ENCODE measurements around the gene ARID3A. TPM values are rescaled to one million over a fixed set of nuclear protein-coding genes. Genes with fewer than 3 reads are reported as not detected.
A peak's percentile ranks its signal among the peaks of the same experiment; 100 is the strongest.

Gene ARID3A
- total RNA-seq, 1 donor from 2014 or later, result 106 TPM

DNA sequence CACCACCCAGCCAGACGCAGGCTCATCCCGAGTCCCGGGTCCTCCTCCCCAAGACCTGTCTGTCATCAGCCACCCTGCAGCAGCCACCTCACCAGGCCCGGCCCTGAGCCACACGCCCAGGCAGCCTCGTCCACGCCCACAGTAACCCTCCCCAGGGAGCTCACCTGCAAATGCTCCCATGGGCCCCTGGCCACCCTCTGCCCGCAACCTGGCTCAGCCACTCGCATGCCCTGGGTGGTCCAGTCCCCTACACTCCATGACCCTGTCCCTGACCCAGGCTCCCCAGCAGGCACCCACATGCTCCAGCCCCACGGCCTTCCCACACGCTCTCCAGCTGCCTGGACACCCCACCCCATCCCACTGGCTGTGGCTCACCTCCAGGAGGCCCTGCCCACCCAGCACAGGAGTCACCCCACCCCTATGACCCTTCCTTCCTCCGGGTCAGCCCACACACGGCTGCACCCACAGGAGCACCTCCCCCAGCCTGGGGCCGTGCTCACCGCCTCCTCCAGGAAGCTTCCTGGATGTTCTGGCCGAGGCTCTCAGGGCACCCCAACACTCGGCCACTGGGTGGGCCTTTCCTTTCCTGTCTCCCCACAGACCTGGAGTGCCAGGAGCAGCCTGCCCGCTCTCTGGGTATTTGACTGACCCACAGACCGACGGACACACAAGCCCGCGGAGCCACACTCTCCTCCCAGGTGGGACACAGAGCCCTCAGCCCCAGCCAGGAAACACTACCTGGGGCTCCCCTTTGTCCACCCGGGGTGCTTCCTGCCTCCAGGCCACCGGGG, 91.5 kb downstream of the ARID3A start:
- Mint-ChIP-seq H3K9me3 (ENCODE audit: unreplicated experiment) (no peaks in the 10 kb centered on the region), H3K4me1 (ENCODE audit: low read depth, unreplicated experiment) (peaks cover 22% of the 10 kb centered on the region), H3K36me3 (ENCODE audit: low read depth, unreplicated experiment) (no peaks in the 10 kb centered on the region), H3K27ac (ENCODE audit: unreplicated experiment) (peak overlapping the region; percentile 78), H3K4me3 (ENCODE audit: unreplicated experiment) (peak overlapping the region; percentile 75), H3K27me3 (ENCODE audit: low read depth, unreplicated experiment) (no peaks in the 10 kb centered on the region)
- Histone ChIP-seq H4K20me1 (ENCODE audit: insufficient read depth, low read length) (peaks cover 78% of the 10 kb centered on the region), H3K4me3 (ENCODE audit: insufficient read depth, low read depth, low read length) (peak overlapping the region; percentile 15), H3K36me3 (ENCODE audit: insufficient read depth, low read length) (no peaks in the 10 kb centered on the region), H3K4me2 (ENCODE audit: low read length) (peak overlapping the region; percentile 70), H3K9ac (ENCODE audit: low read length) (peak overlapping the region; percentile 51), H3K27ac (ENCODE audit: low read depth, low read length) (peak overlapping the region; percentile 48), H3K9me3 (ENCODE audit: insufficient read depth, low read depth, low read length) (no peaks in the 10 kb centered on the region), H3K79me2 (ENCODE audit: insufficient read depth, low read length) (peaks cover 82% of the 10 kb centered on the region), H2AFZ (ENCODE audit: low read depth, low read length) (no peak overlapping the region), H3K27me3 (ENCODE audit: insufficient read depth, low read length) (no peaks in the 10 kb centered on the region), H3K4me1 (ENCODE audit: insufficient read depth, low read length) (peaks cover 34% of the 10 kb centered on the region)
- no peak for TF ChIP-seq EZH2 (IDR thresholded peaks at IDR 0.05; ENCODE audit: insufficient read depth, low read length)
- TF ChIP-seq, protein P1, sequence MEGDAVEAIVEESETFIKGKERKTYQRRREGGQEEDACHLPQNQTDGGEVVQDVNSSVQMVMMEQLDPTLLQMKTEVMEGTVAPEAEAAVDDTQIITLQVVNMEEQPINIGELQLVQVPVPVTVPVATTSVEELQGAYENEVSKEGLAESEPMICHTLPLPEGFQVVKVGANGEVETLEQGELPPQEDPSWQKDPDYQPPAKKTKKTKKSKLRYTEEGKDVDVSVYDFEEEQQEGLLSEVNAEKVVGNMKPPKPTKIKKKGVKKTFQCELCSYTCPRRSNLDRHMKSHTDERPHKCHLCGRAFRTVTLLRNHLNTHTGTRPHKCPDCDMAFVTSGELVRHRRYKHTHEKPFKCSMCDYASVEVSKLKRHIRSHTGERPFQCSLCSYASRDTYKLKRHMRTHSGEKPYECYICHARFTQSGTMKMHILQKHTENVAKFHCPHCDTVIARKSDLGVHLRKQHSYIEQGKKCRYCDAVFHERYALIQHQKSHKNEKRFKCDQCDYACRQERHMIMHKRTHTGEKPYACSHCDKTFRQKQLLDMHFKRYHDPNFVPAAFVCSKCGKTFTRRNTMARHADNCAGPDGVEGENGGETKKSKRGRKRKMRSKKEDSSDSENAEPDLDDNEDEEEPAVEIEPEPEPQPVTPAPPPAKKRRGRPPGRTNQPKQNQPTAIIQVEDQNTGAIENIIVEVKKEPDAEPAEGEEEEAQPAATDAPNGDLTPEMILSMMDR (IDR thresholded peaks at IDR 0.05; ENCODE audit: insufficient read depth, low read depth, low read length), result no peak
- no peak for DNase-seq (ENCODE audit: low read depth)
- no peak for FAIRE-seq

DNA sequence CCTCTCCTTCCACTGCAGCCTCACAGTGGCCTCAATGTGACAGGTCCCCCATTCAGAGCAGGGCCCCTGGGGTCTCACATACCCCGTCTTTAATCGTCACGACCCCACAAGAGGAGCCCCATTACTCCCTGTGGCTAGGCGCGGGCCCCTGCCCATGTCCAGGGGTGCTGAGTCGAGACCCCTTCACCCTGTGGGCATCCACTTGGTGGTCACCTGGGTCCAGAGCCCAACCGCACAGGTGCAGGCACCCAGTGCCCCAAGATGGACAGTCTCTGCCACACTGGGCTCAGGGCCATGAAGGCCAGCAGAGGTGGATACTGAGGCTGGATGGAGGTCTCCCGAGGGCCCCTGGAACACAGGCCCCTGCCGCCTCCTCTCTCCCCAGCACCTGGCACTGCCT, 92.1 kb downstream of the ARID3A start:
- peak overlapping the region; percentile 50 for H3K4me3 Mint-ChIP-seq (ENCODE audit: unreplicated experiment)
- H3K9ac ChIP-seq (ENCODE audit: low read length), result peak overlapping the region; percentile 51

More for the DNA sequence above, 92.1 kb downstream of the ARID3A start:
- H3K79me2 ChIP-seq (ENCODE audit: insufficient read depth, low read length), result peaks cover 81% of the 10 kb centered on the region
- DNase-seq (ENCODE audit: low read depth) (no peak), FAIRE-seq (no peak)
- H3K36me3 ChIP-seq (ENCODE audit: insufficient read depth, low read length), result no peaks in the 10 kb centered on the region
- no peak overlapping the region for H2AFZ ChIP-seq (ENCODE audit: low read depth, low read length)
- H3K9me3 ChIP-seq (ENCODE audit: insufficient read depth, low read depth, low read length), result no peaks in the 10 kb centered on the region
- TF ChIP-seq, protein P1 (IDR thresholded peaks at IDR 0.05; ENCODE audit: insufficient read depth, low read depth, low read length), result no peak
- TF ChIP-seq EZH2 (IDR thresholded peaks at IDR 0.05; ENCODE audit: insufficient read depth, low read length), result no peak
- Mint-ChIP-seq H3K27me3 (ENCODE audit: low read depth, unreplicated experiment) (no peaks in the 10 kb centered on the region), H3K27ac (ENCODE audit: unreplicated experiment) (no peak overlapping the region), H3K36me3 (ENCODE audit: low read depth, unreplicated experiment) (no peaks in the 10 kb centered on the region), H3K4me1 (ENCODE audit: low read depth, unreplicated experiment) (peaks cover 22% of the 10 kb centered on the region), H3K9me3 (ENCODE audit: unreplicated experiment) (no peaks in the 10 kb centered on the region)
- no peak overlapping the region for H3K4me3 ChIP-seq (ENCODE audit: insufficient read depth, low read depth, low read length)
- H4K20me1 ChIP-seq (ENCODE audit: insufficient read depth, low read length), result peaks cover 77% of the 10 kb centered on the region
- H3K4me2 ChIP-seq (ENCODE audit: low read length), result peak overlapping the region; percentile 70
- H3K27ac ChIP-seq (ENCODE audit: low read depth, low read length), result no peak overlapping the region
- peaks cover 34% of the 10 kb centered on the region for H3K4me1 ChIP-seq (ENCODE audit: insufficient read depth, low read length)
- H3K27me3 ChIP-seq (ENCODE audit: insufficient read depth, low read length), result no peaks in the 10 kb centered on the region

All from astrocyte (in vitro differentiated cells and primary cell).